IPS DF 4.7 (cell line): ENCODE results near the gene GALNTL6.

ENCODE experiments used
- DNase-seq: peaks from one replicate; pipeline ENCODE4 v3.0.0-alpha.2; 2013; ENCODE audit warnings: low spot score; ENCODE audit errors: extremely low read depth

The GALNTL6 gene

DNA sequence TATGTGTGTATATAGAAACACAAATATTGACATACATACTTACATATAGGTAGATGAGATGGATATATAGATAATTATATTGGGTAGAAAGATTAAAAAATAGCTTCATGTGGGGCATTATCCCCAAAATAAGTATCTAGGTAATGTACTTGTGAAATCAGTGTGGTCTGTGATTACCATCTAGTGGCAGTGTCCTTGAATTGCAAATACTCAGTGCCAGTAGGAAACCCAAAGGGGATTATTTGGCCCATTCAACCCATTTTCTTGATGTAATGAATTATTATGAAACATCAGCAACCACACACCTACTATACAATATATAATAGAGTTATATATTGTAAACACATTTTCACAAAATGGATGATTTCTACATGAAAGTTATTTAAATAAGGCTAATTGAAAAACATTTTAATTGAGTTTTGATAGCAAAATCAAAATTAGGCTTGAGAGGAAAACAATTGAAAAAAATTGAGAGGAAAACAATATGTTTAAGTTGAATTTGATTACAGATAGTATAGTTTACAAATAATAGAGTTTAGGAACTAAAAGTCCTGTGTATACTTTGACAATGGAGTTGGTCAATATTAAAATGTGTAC is 389.4 kb downstream of the GALNTL6 start:
- peak; percentile 36 for DNase-seq

DNA sequence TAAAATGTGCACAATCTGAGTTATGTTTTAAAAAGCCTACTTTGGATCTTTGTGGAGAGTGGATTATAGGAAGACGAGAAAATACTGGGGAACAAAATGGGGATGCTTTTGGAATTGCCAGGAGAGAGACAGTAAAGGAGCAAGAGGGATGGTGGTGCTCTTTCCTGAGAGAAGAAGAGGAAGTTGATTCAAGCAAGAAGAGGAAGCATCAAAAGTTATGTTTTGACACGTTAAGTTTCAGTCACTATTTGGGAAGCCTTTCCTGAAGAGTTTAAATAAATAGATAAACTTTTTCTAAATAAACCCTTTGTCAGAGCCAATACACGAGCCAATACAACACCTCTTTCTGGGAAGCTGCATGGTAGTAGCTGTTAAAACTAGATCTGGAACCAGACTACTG is 394.1 kb downstream of the GALNTL6 start:
- no peak for DNase-seq

DNA sequence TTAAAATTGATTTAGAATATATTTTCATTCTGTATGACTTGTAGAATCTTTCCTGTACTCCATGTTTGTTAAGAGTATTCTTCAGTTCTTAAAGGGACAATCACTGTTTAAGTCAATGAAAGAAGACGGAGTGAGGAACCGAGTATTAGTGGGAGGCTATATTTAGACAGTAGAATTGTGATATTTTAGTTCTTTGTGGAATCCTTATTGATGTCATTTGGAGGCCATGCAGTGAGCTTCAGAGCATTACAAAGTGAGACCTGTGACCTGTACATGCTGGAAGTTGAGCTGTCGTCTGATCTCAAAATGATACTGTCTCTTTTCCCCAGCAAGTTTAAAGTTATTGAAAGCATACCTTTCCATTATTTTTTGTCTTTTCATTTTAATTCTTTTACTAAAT is 394.7 kb downstream of the GALNTL6 start:
- no peak for DNase-seq

DNA sequence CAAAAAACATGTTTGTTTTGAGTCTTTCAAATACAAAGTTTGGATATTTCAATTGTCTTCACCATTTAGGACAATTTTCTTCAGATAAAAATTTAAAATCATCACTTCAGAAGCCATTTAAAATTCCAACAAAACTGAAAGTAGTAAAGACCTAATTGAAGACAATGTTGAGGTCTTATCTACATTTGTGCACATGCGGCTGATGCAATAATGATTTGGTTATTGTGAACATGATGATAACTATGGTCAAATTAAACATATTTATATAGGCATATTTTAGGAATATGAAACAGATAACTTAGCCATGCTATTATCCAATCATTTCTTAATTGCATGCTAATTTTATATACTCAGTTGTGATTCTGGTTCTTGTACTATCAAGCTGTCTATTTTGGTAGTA is 407.5 kb downstream of the GALNTL6 start:
- no peak for DNase-seq

DNA sequence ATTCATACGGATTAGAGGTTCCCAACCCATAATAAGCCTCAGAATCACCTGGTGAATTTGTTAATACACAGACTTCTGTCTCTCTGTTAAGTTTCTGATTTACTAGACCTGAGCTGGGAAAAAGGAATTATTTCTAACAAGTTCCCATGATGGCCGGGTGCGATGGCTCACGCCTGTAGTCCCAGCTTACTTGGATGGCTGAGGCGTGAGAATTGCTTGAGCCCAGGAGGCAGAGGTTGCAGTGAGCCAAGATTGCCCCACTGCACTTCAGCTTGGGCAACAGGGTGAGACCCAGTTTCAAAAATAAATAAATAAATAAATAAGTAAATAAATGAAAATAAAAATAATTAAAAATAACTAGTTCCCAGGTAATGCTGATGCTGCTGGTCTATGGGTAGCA is 412.3 kb downstream of the GALNTL6 start:
- no peak for DNase-seq

DNA sequence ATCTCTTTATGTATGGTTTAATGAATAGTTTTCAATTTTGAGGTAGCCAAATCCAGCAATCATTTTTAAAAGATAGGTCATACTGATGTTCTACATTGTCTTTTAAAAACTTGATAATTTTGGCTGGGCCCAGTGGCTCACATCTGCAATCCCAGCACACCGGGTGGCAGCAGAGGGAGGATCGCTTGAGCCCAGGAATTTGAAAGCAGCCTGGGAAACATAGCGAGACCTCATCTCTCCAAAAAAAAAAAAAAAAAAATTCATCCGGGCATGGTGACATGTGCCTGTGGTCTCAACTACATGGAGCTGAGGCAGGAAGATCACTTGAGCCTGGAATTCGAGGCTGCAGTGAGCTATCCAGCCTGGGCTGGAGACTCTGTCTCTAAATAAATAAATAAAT is 419.8 kb downstream of the GALNTL6 start:
- no peak for DNase-seq

DNA sequence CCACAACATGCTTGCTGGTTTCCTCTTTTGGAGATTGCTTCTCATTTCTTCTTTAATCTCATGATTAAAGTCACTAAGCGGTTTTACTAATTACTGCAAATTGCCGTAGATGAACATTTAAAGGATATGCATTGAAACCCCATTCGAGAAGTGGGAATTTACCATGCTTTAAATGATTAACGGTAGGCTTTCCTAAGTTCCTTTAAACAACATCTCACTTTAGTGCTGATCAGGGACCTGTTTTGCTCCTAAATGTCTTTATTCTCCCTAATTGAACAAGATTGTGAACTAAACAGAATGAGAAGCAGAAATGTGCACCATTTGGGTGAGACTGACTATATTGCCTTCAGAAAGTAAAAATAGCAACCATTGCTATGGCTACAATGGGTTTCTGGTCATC is 430.3 kb downstream of the GALNTL6 start:
- DNase-seq = no peak

DNA sequence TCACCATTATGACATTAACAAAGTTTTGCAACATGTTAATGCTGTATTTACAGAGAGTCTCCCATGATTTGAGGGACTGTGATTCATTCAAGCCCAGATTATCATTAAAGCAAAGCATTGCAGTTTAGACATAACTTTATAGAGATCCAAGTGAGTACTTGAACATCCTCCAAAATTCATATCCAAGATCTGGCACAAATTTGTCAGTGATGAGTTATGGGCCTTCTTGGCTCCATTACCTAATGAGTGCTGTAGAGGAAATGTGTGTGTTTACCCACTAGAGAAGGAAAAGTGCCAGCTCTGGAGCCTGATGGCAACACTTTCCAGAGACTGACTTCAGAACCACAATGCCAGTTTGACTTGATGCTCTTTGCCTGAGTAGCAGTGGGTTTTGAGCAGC is 432.3 kb downstream of the GALNTL6 start:
- no peak for DNase-seq

DNA sequence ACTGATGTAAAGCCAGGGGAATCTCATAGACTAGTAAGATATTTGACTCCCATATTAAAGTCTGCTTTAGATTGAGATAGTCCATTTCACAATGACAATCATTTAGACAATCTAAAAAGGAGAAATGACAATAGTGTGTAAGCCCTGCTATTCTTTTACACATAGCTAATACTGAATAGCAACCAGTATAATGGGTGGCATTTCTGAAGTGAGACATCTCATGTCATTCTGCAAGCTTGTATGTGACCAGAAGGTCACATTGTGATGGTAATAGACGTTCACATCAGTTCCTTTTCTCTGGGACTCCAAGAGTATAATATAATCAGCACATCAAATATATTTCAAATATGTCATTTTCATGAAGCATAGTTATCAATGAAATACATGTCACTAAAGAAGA is 440.2 kb downstream of the GALNTL6 start:
- DNase-seq = no peak

DNA sequence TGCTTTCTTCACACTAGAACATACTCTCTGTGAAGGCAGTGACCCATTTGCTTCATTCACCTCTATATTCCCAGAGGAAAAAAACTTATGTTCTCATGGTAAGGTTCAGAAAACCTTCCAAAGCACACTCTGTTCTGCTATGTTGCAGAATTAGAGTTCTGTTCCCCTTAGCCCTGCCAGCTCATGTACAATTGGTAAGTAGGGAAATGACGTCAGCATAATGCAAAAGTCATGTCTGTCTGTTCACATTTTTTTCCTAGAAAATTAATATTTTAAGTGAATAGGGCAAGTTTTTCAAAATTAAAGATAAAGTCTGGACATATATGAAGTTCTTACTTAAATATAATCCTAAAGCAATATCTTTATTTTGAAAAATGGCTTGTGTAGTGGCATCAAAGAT is 443.6 kb downstream of the GALNTL6 start:
- DNase-seq = no peak

DNA sequence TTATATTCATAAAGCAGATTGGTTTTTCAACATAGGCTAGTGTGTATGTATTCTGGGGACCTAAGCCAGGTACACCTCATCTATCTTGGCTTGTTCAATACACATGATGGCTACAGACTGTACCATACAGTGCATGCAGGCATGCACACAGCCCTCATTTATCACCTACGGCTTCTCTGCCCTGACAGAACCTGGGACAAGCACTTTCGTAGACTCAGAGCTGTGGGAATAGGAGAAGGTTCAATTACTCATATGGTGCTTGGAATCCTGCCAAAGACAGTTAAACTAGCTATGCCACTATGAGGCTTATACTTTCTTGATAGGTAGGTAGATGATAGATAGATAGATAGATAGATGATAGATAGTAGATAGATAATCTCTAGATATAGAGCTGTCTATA is 457.2 kb downstream of the GALNTL6 start:
- no peak for DNase-seq

DNA sequence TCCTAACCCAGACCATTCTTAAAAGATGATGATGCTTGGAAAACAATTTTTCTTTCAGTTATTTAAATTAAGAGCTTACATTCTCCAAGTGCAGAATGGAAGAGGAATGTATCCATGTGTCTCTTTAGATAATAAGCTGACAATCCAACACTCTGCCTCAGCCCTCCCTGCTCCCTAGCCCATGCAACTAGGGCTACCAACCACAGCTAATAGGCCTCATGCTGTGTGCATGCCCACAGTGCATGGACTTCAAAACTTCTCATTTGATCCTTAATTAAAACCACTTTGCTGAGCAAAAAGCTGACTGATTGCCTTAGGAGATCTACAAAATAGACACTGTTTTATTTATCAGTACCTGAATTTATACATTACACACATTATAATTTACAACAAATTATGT is 473.9 kb downstream of the GALNTL6 start:
- DNase-seq = no peak

DNA sequence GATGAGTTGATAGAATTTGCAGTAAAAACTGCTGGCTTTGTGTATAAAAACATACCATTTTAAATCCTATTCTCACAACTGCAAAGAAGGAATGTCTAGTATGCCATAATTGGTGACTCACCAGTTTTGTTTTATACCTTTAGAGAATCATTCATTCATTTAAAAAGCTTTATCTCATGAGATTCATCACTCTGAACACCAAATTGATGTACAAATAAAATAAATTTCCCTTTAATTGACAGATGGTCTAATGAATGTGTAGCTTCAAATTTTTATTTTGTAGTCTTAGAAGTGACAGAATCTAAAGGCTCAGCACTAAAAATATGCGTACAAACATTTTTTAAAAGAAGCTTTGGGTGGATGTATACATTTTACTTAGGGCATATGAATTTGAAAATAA is 492.5 kb downstream of the GALNTL6 start:
- no peak for DNase-seq

DNA sequence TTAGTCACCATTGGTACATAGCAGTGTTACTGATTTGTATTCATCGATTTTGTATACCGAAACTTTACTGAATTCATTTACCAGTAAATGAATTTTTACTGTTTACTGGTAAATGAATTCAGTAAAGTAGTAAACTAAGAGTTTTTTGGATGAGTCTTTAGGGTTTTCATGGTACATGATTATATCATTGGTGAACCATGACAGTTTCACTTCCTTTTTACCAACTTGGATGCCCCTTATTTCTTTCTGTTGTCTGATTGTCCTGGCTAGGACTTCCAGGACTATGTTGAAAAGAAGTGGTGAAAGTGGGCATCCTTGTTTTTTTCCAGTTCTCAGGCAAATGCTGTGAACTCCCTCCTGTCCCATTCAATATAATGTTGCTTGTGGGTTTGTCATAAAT is 494.9 kb downstream of the GALNTL6 start:
- DNase-seq = no peak

DNA sequence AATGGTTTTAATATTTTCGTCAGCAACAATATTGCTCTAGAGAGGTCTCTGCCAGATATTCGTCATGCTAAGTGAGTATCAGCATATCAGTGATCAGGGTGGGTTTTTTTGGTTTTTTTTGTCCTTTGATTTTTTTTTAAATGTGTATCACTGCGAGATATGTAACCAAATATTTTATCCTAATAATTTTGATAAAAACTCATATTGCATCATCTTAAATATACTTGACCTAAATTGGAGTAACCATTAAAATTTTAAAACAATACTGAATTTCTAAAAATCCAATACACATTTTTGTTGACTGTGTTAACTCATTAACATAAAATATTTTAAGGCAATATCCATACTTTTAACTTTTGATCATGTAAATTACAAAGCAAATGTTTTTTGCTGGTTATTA is 498.5 kb downstream of the GALNTL6 start:
- DNase-seq = no peak

DNA sequence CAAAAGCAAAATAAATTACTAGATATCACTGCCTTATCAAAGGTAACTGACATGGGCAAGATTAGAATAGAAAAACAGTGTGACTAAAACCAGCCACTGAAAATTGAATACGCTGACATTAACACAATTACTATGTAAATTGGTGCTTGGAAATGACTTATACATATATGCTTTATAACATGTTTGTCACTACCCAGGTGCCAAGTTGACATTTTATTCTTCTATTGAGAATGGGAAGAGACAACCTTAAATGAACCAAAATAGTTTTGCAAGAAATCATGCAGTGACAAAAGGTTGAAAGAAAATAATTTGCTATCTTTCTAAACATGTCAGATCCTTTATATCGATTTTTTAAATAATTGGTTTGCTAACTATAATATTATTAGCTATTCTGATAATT is 510.1 kb downstream of the GALNTL6 start:
- DNase-seq = no peak

DNA sequence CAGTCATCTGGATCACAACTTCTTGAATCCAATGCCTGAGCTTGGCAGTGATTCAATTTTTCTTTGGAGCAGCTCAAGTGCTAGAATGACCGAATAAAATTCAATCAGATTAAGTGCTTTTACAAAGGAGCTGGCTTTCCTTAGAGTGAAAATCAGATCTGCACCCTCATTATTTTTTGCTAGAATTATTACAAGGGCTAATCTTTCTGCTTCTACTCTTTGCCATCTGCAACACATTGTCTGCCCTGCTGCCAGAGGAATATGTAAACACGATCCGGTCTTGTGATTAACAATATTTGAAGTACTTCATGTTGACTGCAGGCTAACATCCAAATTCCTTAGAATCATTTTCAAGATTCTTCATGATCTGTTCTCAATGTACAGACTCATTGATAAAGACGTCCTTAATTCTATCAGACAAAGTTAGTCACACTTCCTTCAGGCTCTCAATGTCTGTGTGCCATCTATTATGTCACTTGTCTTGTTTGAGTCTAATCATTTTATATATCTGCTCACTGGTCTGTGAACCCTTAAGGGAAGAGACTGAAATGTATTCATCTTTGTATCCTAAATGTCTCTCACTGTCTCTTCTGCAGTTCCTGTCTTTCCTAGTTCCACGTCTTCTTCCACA is 531.2 kb downstream of the GALNTL6 start:
- no peak for DNase-seq

DNA sequence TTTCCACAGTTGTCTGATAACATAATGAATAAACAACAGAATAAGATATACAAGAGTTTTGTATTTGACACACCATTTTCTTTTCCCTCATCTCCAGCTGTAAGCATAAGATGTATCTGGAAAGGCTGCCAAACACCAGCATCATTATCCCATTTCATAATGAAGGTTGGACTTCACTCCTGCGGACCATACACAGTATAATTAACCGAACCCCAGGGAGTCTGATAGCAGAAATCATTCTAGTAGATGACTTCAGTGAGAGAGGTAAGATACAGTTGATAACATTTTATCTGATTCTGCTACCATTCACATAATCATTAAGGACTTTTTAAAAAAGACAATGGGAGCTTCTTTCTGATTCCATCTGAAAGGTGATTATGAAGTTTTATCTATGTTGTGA is 535.2 kb downstream of the GALNTL6 start:
- no peak for DNase-seq

DNA sequence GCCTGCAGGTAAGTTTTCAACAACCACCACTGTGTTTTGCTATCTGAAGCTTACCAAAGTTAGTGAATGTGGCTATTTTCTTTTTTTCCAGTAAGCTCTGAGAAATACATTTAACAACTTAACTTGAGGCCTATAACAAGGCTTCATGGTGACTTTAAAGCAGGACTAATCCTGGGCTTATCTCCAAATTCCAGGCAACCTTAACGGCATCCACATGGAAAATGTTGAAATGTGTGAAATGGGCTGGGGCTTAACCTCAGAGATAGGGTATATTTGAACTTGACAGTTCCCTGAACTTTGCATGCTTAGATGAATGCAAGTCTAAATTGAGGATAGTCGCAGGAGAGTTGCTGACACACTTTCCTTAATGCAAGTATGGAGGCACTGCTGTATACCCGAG is 539.2 kb downstream of the GALNTL6 start:
- DNase-seq = no peak

DNA sequence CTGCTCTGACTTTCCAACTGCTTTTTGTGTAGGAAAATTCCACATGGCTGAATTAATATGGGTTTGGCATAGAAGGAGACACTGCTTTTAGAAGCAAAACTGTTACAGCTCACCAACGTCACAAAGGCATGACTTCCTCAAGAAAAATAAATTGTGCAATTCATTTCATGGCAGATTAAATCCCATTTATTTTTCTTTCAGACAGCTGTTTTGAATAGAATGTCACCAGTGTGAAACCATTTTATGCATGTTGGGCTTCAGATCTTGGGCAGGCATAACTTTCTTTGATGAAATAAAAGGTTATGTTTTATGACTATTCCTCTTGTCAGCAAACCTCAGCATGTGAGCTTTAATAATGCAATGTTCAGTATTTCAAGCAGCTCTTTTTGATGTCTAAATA is 542.8 kb downstream of the GALNTL6 start:
- no peak for DNase-seq

DNA sequence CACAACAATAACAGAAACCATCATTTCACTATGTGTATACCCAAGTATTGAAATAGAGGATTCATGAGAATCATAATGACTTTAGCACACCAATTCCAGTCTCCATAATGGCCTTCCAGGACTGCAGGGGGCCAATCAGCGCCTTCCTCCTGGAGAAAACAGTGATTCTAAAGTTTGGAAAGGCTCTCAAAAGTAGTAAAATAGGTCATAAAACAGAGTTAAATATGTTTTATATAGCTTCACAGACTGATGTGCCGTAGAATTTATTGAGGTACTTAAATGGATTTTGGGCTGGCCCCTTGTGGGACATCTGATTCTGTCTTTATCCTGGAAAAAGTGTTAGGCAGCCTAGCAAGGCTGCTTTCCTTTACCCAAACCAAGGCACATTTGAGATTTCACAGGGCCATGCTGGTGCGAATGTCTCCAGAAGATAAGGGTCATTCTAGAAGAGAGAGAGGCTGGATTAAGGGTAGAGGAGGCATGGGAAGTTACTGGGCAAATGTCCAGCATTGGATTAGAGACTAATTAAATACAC is 543.9 kb downstream of the GALNTL6 start:
- no peak for DNase-seq

DNA sequence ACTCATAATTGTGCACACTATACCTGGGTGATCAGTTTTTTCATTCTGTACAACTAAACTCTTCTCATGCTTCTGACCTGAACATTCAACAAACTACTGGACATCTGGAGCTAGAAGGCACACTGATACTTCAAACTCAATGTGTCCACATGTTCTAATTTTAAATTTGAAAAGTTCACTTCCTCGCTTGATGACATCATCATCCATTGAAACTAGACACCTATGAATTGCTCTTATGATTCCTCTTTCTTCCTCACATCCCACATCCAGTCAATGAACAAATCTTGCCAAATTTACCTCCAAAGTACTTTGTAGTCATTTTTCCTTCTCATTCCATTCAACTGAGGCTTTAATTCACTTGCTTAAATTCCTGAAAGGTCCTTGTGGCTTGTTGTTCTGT is 549.4 kb downstream of the GALNTL6 start:
- DNase-seq = no peak

DNA sequence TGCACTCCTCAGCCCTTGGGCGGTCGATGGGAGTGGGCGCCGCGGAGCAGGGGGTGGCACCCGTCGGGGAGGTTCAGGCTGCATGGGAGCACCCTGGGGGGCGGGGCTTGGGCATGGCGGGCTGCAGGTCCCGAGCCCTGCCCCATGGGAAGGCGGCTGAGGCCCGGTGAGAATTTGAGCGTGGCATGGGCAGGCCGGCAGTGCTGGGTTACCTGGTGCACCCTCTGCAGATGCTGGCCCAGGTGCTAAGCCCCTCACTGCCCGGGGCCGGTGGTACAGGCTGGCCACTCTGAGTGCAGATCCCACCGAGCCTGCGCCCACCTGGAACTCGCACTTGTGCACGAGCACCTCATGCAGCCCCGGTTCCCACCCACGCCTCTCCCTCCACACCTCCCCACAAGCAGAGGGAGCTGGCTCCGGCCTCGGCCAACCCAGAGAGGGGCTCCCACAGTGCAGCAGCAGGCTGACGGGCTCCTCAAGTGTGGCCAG is 556.3 kb downstream of the GALNTL6 start:
- no peak for DNase-seq
